ENCODE results near the gene ACSS2.

The ACSS2 gene

DNA sequence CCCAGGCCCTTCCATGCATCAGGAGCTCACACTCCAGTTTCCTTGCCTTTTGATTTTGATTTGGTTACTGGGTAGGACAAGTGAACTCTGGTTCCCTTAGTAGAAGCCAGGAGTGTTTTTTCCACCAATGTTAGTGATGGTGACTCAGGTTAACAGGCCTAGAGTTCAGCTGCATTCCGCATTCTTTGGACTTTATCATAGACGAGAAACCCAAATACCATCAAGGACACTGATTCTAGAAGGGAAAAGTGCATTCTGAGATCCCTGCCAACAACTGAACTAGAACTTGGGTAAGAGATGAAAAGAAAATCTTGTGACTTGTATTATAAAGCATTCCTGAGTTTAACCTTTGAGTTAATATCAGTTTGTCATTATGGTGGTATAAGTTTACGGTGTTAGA lies 70.2 kb downstream of the ACSS2 start:
- TF ChIP-seq PATZ1 (CRISPR knock-in tag; IDR thresholded peaks at IDR 0.05; ENCODE audit: borderline replicate concordance), result no peak
- TF ChIP-seq CREB5 (CRISPR knock-in tag; IDR thresholded peaks at IDR 0.05; ENCODE audit: low read depth), result no peak
- TF ChIP-seq ZFP30 (CRISPR knock-in tag; IDR thresholded peaks at IDR 0.05), result no peak
- no peak for ATAC-seq

DNA sequence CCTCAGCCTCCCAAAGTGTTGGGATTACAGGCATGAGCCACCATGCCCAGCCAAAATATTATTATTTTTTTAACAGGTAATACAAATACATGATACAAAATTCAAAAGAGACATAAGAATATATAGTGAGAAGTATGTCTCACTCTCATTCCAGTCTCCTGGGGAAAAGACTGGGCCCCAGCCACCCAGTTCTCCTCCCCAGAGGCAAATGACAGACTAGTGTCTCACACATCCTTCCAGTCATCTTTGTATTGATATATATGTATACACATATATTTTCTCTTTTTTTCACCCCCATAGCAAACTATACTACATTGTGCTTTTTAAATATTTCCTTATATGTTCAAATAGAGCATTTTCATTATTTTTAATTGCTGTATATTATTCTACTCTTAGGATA lies 70.9 kb downstream of the ACSS2 start:
- no peak for ATAC-seq
- TF ChIP-seq, protein P1, sequence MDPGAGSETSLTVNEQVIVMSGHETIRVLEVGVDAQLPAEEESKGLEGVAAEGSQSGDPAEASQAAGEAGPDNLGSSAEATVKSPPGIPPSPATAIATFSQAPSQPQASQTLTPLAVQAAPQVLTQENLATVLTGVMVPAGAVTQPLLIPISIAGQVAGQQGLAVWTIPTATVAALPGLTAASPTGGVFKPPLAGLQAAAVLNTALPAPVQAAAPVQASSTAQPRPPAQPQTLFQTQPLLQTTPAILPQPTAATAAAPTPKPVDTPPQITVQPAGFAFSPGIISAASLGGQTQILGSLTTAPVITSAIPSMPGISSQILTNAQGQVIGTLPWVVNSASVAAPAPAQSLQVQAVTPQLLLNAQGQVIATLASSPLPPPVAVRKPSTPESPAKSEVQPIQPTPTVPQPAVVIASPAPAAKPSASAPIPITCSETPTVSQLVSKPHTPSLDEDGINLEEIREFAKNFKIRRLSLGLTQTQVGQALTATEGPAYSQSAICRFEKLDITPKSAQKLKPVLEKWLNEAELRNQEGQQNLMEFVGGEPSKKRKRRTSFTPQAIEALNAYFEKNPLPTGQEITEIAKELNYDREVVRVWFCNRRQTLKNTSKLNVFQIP (CRISPR knock-in tag; IDR thresholded peaks at IDR 0.05; ENCODE audit: borderline replicate concordance, low read depth), result no peak
- TF ChIP-seq CSDC2 (CRISPR knock-in tag; IDR thresholded peaks at IDR 0.05) (no peak), ZC3H10 (CRISPR knock-in tag; IDR thresholded peaks at IDR 0.05) (no peak)

GRCh38 chr20:34948030-34948429 lies 71.6 kb downstream of the ACSS2 start:
- ATAC-seq, result peak; percentile 78

More at GRCh38 chr20:34948030-34948429, 71.6 kb downstream of the ACSS2 start:
- TF ChIP-seq CSDC2 (CRISPR knock-in tag; IDR thresholded peaks at IDR 0.05) (no peak), TSHZ2 (CRISPR knock-in tag; IDR thresholded peaks at IDR 0.05) (no peak), ISL1 (CRISPR knock-in tag; IDR thresholded peaks at IDR 0.05) (no peak), ARNTL (CRISPR knock-in tag; IDR thresholded peaks at IDR 0.05; ENCODE audit: borderline replicate concordance, low read depth) (no peak), ZFP3 (CRISPR knock-in tag; IDR thresholded peaks at IDR 0.05) (no peak), PATZ1 (CRISPR knock-in tag; IDR thresholded peaks at IDR 0.05; ENCODE audit: borderline replicate concordance) (no peak), RARB (CRISPR knock-in tag; IDR thresholded peaks at IDR 0.05) (no peak), ZNF565 (CRISPR knock-in tag; conservative IDR thresholded peaks at IDR 0.05; ENCODE audit: low read depth) (no peak), PPARA (CRISPR knock-in tag; IDR thresholded peaks at IDR 0.05; ENCODE audit: borderline replicate concordance) (no peak), SNAI2 (CRISPR knock-in tag; IDR thresholded peaks at IDR 0.05) (no peak), ZNF8 (CRISPR knock-in tag; IDR thresholded peaks at IDR 0.05) (no peak), TCF4 (CRISPR knock-in tag; IDR thresholded peaks at IDR 0.05; ENCODE audit: borderline replicate concordance) (no peak), ZC3H10 (CRISPR knock-in tag; IDR thresholded peaks at IDR 0.05) (no peak), TOX (CRISPR knock-in tag; IDR thresholded peaks at IDR 0.05; ENCODE audit: borderline replicate concordance) (no peak), OSR1 (CRISPR knock-in tag; IDR thresholded peaks at IDR 0.05) (no peak), CREB5 (CRISPR knock-in tag; IDR thresholded peaks at IDR 0.05; ENCODE audit: low read depth) (no peak)
- TF ChIP-seq, protein P1 (CRISPR knock-in tag; IDR thresholded peaks at IDR 0.05; ENCODE audit: borderline replicate concordance, low read depth), result no peak

All from SK-N-SH treated with all-trans-retinoic acid at 6 μM for 48 hours (cell line).